IPS DF 4.7 (cell line): Measurements from ENCODE around the gene SCAND1.
"Not testable (repeated sequence)": the region's sequence is repeated elsewhere in the genome, so short reads cannot be mapped to it uniquely, and the experiment has no call there.

ENCODE experiments used
- DNase-seq: peaks from one replicate; pipeline ENCODE4 v3.0.0-alpha.2; 2013; ENCODE audit warnings: low spot score; ENCODE audit errors: extremely low read depth

Gene SCAND1

GRCh38 chr20:35963878-35964277 is 9.6 kb upstream of the SCAND1 start:
- DNase-seq: no peak

- DNase-seq: not testable (repeated sequence)
Observed at GRCh38 chr20:35959291-35959690, 5.0 kb upstream of the SCAND1 start.

GRCh38 chr20:35956616-35957015 is 2.3 kb upstream of the SCAND1 start:
- DNase-seq: no peak

GRCh38 chr20:35954907-35955251 is 577 bp upstream of the SCAND1 start:
- DNase-seq: no peak

- DNase-seq: no peak
Observed at GRCh38 chr20:35953387-35954199, 709 bp downstream of the SCAND1 start.

GRCh38 chr20:35952480-35953386 is 1.6 kb downstream of the SCAND1 start:
- no peak for DNase-seq

GRCh38 chr20:35952080-35952479 is 2.2 kb downstream of the SCAND1 start:
- DNase-seq: not testable (repeated sequence)

- DNase-seq: no peak
Observed at GRCh38 chr20:35950093-35950492, 4.2 kb downstream of the SCAND1 start.

GRCh38 chr20:35947907-35948306 is 6.4 kb downstream of the SCAND1 start:
- no peak for DNase-seq

- no peak for DNase-seq
Observed at GRCh38 chr20:35947489-35947888, 6.8 kb downstream of the SCAND1 start.

GRCh38 chr20:35942243-35942642 is 12.1 kb downstream of the SCAND1 start:
- DNase-seq: no peak

- no peak for DNase-seq
Observed at GRCh38 chr20:35941620-35942019, 12.7 kb downstream of the SCAND1 start.

- no peak for DNase-seq
Observed at GRCh38 chr20:35939264-35939663, 15.0 kb downstream of the SCAND1 start.

GRCh38 chr20:35934050-35934449 is 20.3 kb downstream of the SCAND1 start:
- DNase-seq: no peak

GRCh38 chr20:35929301-35929700 is 25.0 kb downstream of the SCAND1 start:
- no peak for DNase-seq

GRCh38 chr20:35920523-35920922 is 33.8 kb downstream of the SCAND1 start:
- no peak for DNase-seq

GRCh38 chr20:35918021-35918420 is 36.3 kb downstream of the SCAND1 start:
- no peak for DNase-seq

GRCh38 chr20:35917077-35917476 is 37.2 kb downstream of the SCAND1 start:
- DNase-seq: no peak

GRCh38 chr20:35912881-35913280 is 41.4 kb downstream of the SCAND1 start:
- DNase-seq: no peak

GRCh38 chr20:35910254-35910653 is 44.0 kb downstream of the SCAND1 start:
- no peak for DNase-seq

- no peak for DNase-seq
Observed at GRCh38 chr20:35909796-35910195, 44.5 kb downstream of the SCAND1 start.

GRCh38 chr20:35909176-35909575 is 45.1 kb downstream of the SCAND1 start:
- no peak for DNase-seq
